GM19397 (cell line): Measurements from ENCODE around the gene MOCS1.

Experiments
- ATAC-seq: cut with Tn5 transposase; IDR thresholded peaks from one replicate; pipeline ENCODE4 v1.9.1; 2021; ENCODE audit warnings: mild to moderate bottlenecking, moderate library complexity; ENCODE audit not compliant: unreplicated experiment

Gene MOCS1

GRCh38 chr6:39925191-39925930, 8.9 kb downstream of the MOCS1 start:
- ATAC-seq: no peak

- ATAC-seq: no peak
Observed at GRCh38 chr6:39924283-39924682, 10.0 kb downstream of the MOCS1 start.

GRCh38 chr6:39923861-39924260, 10.4 kb downstream of the MOCS1 start:
- no peak for ATAC-seq

- no peak for ATAC-seq
Observed at GRCh38 chr6:39923394-39923793, 10.9 kb downstream of the MOCS1 start.

- ATAC-seq: no peak
Observed at GRCh38 chr6:39922821-39923220, 11.4 kb downstream of the MOCS1 start.

- ATAC-seq: no peak
Observed at GRCh38 chr6:39920157-39920556, 14.1 kb downstream of the MOCS1 start.

GRCh38 chr6:39918831-39919230, 15.4 kb downstream of the MOCS1 start:
- ATAC-seq: no peak

GRCh38 chr6:39917981-39918380, 16.3 kb downstream of the MOCS1 start:
- ATAC-seq: no peak

GRCh38 chr6:39917329-39917728, 16.9 kb downstream of the MOCS1 start:
- ATAC-seq: no peak

- ATAC-seq: no peak
Observed at GRCh38 chr6:39915866-39916265, 18.4 kb downstream of the MOCS1 start.

GRCh38 chr6:39914239-39914638, 20.0 kb downstream of the MOCS1 start:
- ATAC-seq: no peak

GRCh38 chr6:39913391-39913916, 20.8 kb downstream of the MOCS1 start:
- no peak for ATAC-seq

- no peak for ATAC-seq
Observed at GRCh38 chr6:39912446-39912845, 21.8 kb downstream of the MOCS1 start.

GRCh38 chr6:39911513-39912125, 22.6 kb downstream of the MOCS1 start:
- no peak for ATAC-seq

- ATAC-seq: no peak
Observed at GRCh38 chr6:39910744-39911143, 23.5 kb downstream of the MOCS1 start.

GRCh38 chr6:39910164-39910563, 24.1 kb downstream of the MOCS1 start:
- no peak for ATAC-seq

- no peak for ATAC-seq
Observed at GRCh38 chr6:39909701-39910100, 24.6 kb downstream of the MOCS1 start.

- no peak for ATAC-seq
Observed at GRCh38 chr6:39908838-39909583, 25.3 kb downstream of the MOCS1 start.

GRCh38 chr6:39907871-39908575, 26.2 kb downstream of the MOCS1 start:
- ATAC-seq: no peak

- ATAC-seq: no peak
Observed at GRCh38 chr6:39906318-39906761, 27.9 kb downstream of the MOCS1 start.

GRCh38 chr6:39905640-39905975, 28.7 kb downstream of the MOCS1 start:
- no peak for ATAC-seq
